ENCODE data around the gene NBL1.
A peak's percentile ranks its signal among the peaks of the same experiment; 100 is the strongest.

The NBL1 gene, protein sequence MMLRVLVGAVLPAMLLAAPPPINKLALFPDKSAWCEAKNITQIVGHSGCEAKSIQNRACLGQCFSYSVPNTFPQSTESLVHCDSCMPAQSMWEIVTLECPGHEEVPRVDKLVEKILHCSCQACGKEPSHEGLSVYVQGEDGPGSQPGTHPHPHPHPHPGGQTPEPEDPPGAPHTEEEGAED

DNA sequence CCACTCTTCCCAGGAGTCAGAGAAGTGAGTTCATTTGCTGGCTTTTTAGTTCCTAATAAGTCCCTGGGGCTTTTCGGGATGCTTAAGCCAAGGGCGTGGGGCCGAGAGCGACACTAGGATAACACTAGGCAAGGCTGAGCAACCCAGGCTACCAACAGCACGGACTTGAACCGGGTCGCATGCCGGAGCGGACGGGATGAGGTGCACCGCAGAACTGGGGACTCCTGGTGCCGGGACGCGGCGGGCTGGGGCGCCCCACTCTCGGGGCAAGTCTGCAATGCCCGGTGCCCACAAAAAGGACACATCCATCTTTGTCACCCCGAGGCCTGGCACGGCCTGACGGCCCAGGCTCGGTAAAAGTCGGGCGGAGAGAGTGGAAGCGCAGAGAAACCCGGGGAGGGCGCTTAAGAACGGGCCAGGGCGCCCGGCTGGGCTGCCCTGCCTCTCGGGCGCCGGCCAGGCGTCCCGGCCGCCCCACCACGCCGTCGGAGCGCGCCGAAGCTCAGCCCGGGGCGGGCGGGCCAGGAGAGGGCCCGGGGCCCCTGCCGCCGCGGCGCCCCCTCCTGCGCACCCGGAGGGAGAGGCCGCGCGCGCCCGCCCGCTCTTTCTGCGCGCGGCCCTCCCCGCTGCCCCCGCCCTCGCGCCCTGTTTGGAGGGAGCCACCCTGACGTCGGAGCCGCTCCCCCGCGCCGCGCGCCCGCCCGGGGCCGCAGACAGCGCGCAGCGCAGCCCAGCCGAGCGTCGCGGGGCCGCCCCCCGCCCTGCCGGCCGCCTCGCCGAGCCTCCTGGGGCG, at the start of gene NBL1:
Gene NBL1, plus strand, starts transcription at position 710 of the 793 bp plus-strand sequence. CDS start 10,720 bp downstream, outside the sequence.
- peak; percentile 46 to 70 for DNase-seq (ENCODE audit: low read depth in 2 of 2)

- no peak for DNase-seq (ENCODE audit: low read depth in 2 of 2)
These were observed 47.9 kb upstream of the NBL1 start for GRCh38 chr1:19596065-19596713.

DNA sequence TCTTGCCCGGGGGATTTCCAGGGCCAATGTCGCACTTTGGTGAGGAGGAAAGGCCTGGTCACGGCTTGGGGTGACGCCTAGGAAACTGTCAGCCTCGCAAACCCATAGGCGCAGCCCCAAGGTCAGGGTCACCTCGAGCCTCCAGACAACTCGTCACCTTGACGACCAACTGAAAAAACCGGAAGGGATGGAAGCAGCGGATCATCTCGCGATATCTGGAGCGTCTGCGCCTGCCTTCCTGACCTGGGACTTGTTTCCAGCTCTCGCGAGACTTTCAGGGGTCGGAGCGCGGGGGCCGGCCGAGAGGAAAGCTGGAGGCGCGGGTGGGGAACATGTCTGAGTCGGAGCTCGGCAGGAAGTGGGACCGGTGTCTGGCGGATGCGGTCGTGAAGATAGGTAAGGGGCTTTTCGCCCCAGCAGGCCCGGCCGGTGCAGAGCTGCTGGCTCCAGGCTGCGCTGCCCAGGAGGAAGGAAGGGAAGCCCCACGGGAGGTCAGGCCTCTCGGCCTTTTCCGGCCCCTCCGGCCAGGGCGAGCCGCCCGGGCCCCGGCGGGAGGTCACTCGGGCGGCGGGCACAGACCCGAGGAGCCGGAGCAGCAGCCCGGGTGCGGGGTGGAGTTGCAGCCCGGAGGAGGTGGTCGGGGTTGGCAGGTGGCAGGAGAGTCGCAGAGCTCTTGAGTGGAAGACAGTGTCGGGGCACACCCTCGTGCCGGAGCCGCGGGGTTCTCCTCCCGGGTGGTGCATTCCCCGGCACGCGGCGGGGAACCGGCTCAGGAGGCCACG, 47.2 kb upstream of the NBL1 start:
- peak; percentile 93 to 95 for DNase-seq (ENCODE audit: low read depth in 2 of 2)

DNA sequence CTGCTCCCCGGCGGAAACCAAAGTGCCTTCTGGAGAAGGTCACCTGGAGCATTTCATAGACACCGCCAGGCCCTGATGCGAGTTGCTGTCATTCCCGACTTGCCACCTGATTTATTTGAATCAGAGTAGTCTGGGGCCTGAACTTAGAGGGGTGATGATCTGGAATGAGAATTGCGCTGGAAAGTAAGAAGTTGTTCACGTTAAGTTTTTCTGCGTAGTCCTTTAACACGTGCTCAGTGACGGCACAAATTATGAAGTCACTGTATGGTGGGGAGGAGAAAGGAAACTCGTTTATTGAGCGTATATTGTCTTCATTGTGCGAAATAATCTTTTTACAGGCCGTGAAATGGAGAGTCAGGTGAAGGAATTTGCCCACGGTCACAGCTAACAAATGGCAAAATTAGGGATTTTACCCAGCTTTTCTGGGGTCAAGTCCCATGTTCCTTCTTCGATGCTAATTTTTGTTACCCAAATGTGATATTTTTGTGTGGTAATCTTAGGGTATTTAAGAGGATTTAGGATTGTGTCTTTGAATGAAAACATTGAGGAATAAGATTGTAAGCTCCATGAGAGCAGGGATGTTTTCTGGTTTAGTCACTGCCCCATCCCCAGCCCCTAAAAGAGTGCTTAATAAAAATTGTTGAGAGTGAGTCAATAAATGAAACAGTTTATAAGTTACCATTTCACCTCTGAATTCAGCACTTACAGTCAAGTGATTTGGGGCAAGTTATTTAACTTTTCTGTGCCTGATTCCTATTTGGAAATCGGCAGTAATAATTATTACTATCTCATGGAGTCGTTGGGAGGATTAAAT, 46.4 kb upstream of the NBL1 start:
- no peak for DNase-seq (ENCODE audit: low read depth in 2 of 2)

DNA sequence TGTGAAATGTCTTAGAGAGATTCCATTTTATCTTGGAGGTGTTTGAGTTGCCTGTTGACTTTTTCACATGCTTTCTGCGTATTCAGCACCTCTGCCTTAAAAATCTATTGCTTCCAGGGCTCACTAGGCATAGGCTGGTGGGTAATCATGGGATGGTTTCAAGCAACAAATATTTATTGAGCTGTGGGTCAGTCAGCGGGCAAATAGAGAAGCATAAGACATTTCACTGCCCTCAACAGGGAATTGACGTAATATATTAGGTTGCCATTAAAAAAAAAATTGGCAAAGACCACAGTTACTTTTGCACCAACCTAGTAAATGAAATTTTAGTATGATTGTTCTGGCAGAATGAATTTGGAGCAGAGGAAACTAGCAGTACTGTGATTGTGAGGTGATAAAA, 44.3 kb upstream of the NBL1 start:
- DNase-seq (ENCODE audit: low read depth in 2 of 2), result no peak

- no peak for DNase-seq (ENCODE audit: low read depth in 2 of 2)
These were observed 41.6 kb upstream of the NBL1 start for GRCh38 chr1:19602486-19602885.

DNA sequence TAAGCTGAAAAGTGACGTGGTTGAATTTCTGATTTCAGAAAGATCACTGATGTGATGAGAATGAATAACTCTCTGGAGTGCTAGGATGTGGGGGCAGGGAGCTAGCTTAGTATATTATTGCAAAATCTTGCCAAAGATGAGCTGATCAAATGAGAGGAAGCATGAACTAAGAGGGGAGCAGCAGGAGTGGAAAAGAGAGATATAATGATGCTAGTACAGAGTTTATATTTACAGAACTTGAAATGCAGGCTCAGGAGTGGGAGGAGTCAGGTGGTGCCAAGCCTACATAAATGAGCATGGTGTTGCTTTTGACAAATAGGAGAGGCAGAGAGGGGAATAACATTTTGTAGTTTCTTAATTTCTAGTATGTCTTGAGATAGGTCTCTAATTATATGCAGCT, 38.1 kb upstream of the NBL1 start:
- no peak for DNase-seq (ENCODE audit: low read depth in 2 of 2)

- peak in 1 of 2 donors; percentile 20 for DNase-seq (ENCODE audit: low read depth in 2 of 2)
These were observed 37.1 kb upstream of the NBL1 start for GRCh38 chr1:19606817-19607642.

GRCh38 chr1:19608232-19608631, 35.9 kb upstream of the NBL1 start:
- DNase-seq (ENCODE audit: low read depth in 2 of 2), result no peak

GRCh38 chr1:19610282-19610981, 33.7 kb upstream of the NBL1 start:
- no peak for DNase-seq (ENCODE audit: low read depth in 2 of 2)

DNA sequence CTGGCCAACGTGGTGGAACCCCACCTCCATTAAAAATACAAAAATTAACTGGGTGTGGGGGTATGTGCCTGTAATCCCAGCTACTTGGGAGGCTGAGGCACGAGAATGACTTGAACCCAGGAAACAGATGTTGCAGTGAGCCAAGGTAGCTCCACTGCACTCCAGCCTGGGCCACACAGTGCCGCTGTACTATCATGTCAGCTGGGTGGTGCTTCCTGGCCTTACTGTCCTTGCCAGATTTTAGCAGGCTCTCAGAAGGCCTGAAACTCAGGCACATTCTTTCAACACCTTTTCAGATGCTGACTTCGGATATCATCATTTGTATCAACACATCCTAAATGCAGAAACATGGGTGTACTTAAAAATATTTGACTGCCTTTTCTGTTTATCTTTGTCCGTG, 31.6 kb upstream of the NBL1 start:
- no peak for DNase-seq (ENCODE audit: low read depth in 2 of 2)

DNA sequence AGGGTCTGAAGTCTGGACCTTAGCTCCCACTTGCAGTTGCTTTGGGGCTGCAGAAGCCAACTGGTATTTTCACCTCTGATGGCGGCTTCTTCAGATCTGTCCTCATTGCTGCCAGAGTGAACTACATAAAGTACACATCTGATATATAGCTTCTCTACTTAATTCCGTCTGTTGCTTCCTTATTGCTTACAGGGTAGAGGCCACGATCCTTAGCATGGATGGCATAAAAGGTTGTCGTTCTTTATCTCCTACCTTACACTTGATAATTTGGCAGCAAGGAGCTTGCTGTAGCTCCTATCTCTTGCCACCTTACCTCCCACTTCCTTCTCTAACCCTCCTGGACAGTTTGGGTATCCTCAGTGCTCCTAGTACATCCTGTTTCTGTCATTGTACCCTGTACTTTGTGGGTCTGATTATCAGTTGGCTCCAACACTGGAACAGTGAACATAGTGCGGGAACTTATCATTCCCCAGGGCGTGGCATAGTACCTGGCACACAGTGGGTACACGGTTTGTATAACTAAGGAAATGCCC, 30.9 kb upstream of the NBL1 start:
- DNase-seq (ENCODE audit: low read depth in 2 of 2), result no peak

GRCh38 chr1:19615438-19615837, 28.7 kb upstream of the NBL1 start:
- no peak for DNase-seq (ENCODE audit: low read depth in 2 of 2)

DNA sequence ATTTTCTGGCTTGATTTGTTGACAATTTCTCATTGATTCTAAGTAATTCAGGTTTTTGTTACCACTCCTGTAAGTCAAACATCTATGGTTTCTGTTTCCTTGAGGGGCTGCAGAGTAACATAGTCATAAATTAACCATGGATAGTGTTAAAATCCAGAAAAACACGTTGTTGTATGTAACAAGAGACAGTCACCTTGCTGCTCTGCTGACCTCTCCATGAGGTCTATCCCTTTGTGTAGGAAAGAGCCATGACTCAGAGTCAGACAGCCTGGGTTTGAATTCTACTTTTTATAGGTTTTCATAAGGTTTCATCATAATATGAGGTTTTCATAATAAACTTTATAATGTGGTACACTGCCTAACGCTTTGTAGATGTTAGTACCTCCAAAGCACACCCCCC, 27.6 kb upstream of the NBL1 start:
- no peak for DNase-seq (ENCODE audit: low read depth in 2 of 2)

DNA sequence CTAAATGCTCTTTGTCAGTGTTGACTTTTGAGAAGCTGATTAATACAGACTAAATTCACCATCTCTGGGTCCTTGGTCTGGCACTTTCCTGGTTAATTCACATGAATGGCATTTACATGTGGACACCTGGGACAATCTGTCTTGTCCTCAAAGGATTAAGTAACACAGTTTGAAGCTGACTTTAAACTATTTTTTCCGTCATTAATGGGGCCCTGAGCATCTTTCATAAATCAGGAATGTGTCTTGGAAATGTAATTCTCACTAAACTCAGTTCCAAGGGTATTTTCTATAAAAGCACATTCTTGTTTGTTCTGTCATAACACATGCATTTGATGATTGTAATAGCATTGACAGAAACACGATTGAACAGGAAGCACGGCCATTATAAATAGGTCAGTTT, 26.7 kb upstream of the NBL1 start:
- DNase-seq (ENCODE audit: low read depth in 2 of 2), result no peak

DNA sequence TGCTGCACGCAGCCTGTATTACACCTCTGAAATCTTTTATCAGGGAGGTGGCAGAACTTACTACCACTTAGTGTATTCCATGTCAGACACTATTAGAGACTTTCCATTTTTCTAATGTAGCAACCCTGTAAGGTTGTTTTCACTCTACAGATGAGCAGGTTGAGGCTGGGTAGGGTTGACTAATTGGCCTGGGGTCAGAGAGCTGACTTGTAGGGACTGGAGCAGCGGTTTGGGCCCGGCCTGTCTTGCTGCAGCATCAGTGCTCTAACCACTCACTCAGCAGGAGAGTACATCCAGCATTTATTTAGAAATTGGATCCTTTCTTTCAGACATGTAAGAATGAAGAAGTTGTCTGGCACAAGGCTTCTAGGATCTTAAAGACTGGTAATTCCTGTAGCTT, 25.7 kb upstream of the NBL1 start:
- no peak for DNase-seq (ENCODE audit: low read depth in 2 of 2)

DNA sequence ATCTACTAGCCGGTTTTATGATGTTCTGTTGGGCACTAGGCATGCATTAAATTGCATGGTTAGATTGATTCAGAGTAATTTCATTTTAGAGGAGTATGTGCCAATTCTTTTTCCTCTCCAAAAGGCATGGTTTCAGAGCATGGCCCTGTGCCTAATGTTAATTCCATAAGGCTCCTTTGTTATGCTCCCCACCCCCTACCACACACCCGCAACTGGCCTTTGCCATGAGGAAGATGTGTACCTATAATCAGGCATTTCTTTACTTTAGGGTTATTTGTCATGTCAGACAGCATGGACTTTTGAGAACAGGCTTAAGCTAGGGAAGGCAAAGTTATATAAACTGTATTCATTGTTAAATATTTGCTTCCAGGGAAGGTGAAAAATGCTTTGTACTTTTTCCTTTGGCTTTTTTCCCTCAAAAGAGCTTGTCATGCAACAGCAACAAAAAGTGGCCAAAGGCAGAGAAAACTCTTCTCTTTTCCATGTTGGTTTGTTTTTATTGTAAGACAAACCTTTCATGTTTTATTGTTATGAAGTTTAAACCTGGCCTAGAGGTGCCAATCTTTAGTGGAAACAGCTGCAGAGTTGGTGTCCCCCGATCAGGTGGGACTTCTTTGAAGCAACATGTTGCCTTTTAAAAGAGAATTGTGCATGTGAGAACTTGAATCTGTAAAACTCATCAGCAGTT, 24.3 kb upstream of the NBL1 start:
- no peak for DNase-seq (ENCODE audit: low read depth in 2 of 2)

DNA sequence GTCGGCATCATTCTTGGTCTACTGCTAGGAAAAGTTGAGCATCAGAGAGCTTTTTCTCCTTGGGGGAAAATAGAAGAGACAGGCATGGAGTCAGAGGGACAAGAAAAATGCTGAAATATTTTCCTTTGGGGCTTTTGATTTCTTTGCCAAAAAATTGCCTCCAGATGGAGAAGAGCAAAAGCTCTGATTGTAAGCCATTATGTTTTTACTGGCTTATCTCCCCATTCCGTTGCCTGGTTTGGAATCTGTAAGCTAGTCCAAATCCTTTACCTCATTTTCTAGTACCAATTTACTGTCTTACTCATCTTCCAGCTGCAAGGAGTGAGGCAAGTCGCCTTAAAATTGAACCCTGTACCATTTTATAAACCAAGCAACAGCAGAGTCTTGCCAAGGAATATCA, 23.3 kb upstream of the NBL1 start:
- DNase-seq (ENCODE audit: low read depth in 2 of 2), result no peak

All from stimulated activated CD4-positive, alpha-beta T cell treated with anti-CD3 and anti-CD28 coated beads, Interleukin-4, amount 100 ng/mL, for 48 hours (primary cell).